NCI-H226 (cell line): ENCODE data around the gene C19orf53.

ENCODE experiments used
- DNase-seq: peaks from one replicate; pipeline ENCODE4 v3.0.0-alpha.2; 2015

Gene C19orf53

GRCh38 chr19:13796301-13797057 lies 22.2 kb downstream of the C19orf53 start:
- peak; percentile 98 for DNase-seq

DNA sequence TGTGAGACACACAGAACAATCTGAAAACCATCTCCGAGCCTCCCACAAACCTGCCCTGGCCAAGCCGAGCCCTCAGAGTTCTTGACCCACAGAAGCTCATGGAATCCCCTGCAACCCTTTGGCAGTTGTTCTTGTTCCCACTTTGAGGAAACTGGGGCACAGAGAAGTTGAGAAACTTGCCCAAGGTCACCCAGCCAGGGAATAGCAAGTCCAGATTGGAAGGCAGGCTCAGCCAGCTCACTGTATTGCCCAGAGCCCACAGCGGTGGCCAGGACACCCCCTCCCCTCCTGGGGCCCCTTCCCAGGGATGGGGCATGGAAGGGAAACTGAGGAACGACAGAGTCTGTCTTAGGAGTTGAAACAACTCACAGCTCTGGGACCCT lies 22.8 kb downstream of the C19orf53 start:
- DNase-seq = no peak

- peak; percentile 92 for DNase-seq
These were observed 23.6 kb downstream of the C19orf53 start for GRCh38 chr19:13797870-13798269.

GRCh38 chr19:13799669-13800068 lies 25.4 kb downstream of the C19orf53 start:
- DNase-seq = no peak

- no peak for DNase-seq
These were observed 28.8 kb downstream of the C19orf53 start for GRCh38 chr19:13803038-13803437.

- DNase-seq = no peak
These were observed 30.8 kb downstream of the C19orf53 start for GRCh38 chr19:13804830-13805683.

DNA sequence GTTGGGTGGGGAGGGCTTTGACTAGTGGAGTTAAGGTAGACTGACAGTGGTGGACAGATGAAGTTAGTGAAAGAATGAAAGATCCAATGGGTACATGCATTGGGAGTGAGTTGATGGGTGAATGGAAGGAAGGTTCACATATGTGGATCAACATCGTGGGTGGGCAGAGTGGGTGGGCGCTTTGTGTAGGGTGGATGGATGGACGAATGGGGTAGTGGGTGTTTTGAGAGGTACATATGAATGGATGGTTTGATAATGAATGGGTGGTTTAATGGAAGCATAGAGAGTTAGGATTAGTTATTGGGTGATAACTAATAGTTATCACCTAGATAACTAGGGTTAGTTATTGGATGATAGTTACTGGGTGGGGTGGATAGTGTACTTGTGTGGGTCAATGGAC lies 32.5 kb downstream of the C19orf53 start:
- no peak for DNase-seq

DNA sequence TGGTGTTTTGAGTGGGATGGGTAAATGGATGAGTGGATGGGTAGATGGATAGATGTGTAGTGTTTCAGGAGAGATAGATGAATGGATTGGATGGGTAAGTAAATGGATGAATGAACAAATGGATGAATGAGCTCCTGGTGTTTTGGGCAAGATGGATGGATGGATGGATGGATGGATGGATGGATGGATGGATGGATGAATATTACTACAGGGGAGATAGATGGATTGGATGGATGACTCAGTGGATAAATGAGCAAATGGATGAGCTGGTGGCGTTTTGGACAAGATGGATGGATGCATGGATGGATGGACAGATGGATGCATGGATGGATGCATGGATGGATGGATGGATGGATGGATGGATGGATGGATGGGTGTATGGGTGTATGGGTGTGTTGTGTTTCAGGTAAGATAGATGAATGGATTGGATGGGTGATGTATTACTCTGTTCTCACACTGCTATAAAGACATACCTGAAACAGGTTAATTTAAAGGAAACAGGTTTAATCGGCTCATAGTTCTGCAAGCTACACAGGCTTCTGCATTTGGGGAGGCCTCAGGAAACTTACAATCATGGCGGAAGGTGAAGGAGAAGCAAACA lies 33.3 kb downstream of the C19orf53 start:
- no peak for DNase-seq

GRCh38 chr19:13808856-13809255 lies 34.6 kb downstream of the C19orf53 start:
- no peak for DNase-seq

DNA sequence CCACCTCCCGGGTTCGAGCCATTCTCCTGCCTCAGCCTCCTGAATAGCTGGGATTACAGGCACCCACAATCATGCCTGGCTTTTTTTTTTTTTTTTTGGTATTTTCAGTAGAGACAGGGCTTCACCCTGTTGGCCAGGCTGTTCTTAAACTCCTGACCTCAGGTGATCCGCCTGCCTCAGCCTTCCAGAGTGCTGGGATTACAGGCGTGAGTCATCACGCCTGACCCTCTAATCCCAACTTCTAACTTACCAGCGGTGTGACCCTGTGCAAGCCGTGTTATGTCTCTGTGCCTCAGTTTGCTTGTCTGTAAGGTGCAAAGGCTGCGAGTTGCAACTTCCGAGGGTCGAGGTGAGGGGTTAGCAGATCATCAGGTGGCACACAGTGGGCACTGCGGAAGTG lies 38.3 kb downstream of the C19orf53 start:
- no peak for DNase-seq

DNA sequence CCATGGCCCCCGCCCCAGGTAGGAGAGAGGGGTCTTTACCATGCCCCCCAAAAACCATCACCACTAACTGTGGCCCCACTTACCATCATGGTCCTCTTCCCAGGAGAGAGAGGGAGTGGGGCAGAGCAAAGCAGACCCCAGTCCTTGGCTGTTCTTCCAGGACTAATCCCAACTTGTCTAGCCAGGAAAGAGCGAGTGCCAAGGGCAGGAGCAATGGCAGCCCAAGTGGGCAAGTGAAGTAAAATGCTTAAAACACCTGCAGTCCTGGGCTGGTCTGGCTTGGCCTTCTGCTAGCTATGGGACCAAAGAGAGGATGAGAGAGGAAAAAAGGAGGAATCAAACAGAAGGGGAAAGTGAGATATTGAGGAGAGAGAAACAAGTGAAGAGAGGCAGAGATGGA lies 38.9 kb downstream of the C19orf53 start:
- no peak for DNase-seq

GRCh38 chr19:13814550-13814949 lies 40.3 kb downstream of the C19orf53 start:
- DNase-seq = no peak

GRCh38 chr19:13817018-13817614 lies 42.9 kb downstream of the C19orf53 start:
- DNase-seq = no peak

DNA sequence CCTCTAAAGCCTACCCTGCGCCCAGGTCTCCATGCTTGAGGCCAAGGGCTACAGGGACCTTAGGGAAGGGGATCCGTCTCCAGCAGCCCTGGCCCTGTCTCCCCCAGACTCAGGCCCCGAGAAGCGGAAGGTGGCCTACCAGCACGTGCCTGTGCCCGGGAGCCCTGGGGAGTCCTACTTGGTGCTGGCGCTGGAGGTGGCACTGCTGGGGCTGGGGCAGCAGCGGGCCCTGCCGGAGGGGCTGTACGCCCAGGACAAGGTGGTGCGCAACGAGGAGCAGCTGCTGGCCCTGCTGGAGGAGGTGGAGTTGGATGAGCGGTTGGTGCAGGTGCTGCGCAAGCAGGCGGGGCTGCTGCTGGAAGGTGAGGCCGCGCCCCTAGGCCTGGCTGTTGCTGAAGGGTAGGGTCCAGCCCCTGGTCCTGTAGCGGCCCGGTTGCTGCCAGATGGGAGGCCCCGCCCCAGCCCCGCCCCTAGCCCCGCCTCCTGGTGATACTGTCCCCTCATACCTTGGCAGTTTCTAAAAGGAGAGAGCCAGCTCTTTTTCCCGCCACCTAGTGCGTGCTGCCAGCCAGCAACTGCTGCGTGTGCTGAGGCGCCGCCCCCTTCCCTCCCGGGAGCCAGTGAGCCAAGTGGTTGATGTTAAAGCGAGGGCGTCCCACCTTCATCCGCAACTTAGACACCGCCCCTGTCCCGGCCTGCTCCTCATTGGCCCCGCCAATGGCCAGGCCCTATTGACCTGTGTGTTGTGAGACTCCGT lies 43.5 kb downstream of the C19orf53 start:
- no peak for DNase-seq

GRCh38 chr19:13819238-13819637 lies 45.0 kb downstream of the C19orf53 start:
- DNase-seq = no peak

- no peak for DNase-seq
These were observed 47.0 kb downstream of the C19orf53 start for GRCh38 chr19:13821292-13821691.

DNA sequence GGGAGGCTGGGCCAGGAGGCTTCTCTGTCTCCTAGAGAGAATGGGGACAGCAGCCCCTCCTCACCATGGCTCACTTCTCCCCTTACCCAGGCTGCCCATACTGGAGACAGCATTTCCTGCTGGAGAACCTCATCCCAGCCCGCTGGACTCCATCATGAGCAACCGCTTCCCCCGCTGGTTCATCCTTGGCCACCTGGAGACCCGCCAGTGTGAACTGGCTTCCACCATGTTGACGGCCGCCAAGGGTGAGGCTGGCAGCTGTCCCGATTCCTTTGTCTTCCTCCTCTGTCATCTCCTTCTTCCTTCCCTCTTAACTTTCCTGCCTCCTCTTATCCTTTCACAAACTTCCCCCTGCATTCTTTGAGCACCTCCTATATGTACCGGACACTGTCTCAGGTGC lies 49.0 kb downstream of the C19orf53 start:
- no peak for DNase-seq

GRCh38 chr19:13823901-13824300 lies 49.6 kb downstream of the C19orf53 start:
- DNase-seq = no peak

- no peak for DNase-seq
These were observed 50.4 kb downstream of the C19orf53 start for GRCh38 chr19:13824703-13825102.

DNA sequence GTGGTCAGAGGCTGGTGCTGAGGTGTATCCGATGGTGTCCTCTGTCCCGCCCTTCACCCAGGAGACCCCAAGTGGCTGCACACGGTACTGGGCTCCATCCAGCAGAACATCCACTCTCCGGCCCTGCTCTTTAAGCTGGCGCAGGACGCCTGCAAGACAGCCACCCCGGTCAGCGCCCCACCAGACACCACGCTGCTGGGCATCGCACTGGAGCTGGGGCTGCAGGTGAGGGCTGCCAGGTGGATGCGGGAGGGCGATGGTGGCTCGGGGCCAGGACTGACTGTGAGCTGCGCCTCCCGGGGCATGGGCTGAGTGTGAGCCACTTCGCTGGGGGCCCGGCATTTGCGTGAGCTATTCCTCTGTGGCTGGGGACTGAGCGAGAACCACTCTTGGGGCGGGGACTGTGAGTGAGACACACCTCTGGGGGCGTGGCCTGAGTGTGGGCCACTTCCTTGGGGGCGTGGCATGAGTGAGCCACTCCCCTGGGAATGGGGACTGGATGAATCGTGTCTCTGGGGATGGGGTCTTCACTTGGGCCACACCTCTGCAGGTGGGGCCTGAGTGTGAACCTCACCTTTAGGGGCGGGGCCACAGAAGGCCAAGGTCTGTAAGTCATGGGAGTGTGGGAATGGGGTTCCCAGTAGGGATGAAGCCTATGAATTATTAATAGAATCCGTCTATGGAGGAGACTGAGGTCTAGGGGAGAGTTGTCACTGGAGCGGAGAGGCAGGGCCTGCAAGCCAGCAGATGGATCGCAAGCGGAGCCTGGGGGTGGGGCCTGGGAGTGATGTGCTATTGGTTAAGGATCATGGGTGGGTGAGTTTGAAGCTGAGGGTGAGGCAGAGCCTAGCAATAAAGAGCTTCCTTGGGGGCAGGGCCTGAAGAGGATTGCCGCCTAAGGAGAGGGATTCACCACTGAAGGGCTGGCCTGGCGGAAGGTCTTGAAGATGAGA lies 51.5 kb downstream of the C19orf53 start:
- DNase-seq = no peak

DNA sequence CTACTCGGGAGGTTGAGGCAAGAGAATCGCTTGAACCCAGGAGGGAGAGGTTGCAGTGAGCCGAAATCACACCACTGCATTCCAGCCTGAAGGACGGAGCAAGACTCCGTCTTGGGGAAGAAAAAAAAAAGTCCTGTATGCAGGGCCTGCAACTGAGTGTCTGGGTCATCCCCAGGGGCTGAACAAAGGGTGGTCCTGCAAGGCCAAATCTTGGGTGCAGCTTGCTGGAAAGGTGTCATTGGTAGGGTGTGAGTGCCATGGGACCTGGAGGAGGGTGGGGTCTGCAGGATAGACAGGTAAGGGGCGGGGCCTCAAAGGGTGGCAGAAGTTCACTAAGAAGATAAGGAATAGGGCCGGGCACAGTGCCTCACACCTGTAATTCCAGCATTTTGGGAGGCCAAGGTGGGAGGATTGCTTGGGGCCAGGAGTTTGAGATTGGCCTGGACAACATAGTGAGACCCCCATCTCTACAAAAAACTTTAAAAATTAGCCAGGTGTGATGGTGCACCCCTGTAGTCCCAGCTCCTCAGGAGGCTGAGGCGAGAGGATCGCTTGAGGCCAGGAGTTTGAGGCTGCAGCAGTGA lies 52.5 kb downstream of the C19orf53 start:
- DNase-seq = no peak
